Endothelial cell (in vitro differentiated cells): Measurements from ENCODE around the gene CSH2. TPM values are rescaled to one million over a fixed set of nuclear protein-coding genes. Genes with fewer than 3 reads are reported as not detected.
"Not testable (repeated sequence)": the region's sequence is repeated elsewhere in the genome, so short reads cannot be mapped to it uniquely, and the experiment has no call there.

Experiments used
- DNase-seq: peaks from one replicate; pipeline ENCODE4 v3.0.0; 2021; ENCODE audit warnings: low spot score
- H3K27ac Mint-ChIP-seq: one replicate; pipeline ENCODE4 v1.8.0; 2021; ENCODE audit warnings: mixed read lengths, inconsistent platforms; ENCODE audit not compliant: unreplicated experiment
- H3K27me3 Mint-ChIP-seq: one replicate; pipeline ENCODE4 v1.8.0; 2021; ENCODE audit warnings: mild to moderate bottlenecking, moderate library complexity, mixed read lengths, inconsistent platforms; ENCODE audit not compliant: unreplicated experiment
- H3K36me3 Mint-ChIP-seq: one replicate; pipeline ENCODE4 v1.8.0; 2021; ENCODE audit warnings: mild to moderate bottlenecking, low read depth, mixed read lengths, inconsistent platforms; ENCODE audit not compliant: unreplicated experiment
- H3K4me1 Mint-ChIP-seq: one replicate; pipeline ENCODE4 v1.8.0; 2021; ENCODE audit warnings: mild to moderate bottlenecking, mixed read lengths, inconsistent platforms; ENCODE audit not compliant: unreplicated experiment
- H3K4me3 Mint-ChIP-seq: one replicate; pipeline ENCODE4 v1.8.0; 2021; ENCODE audit warnings: mild to moderate bottlenecking, mixed read lengths, inconsistent platforms; ENCODE audit not compliant: unreplicated experiment
- H3K9me3 Mint-ChIP-seq: one replicate; pipeline ENCODE4 v1.8.0; 2021; ENCODE audit warnings: mixed read lengths, inconsistent platforms; ENCODE audit not compliant: unreplicated experiment
- CTCF ChIP-seq: fragments of 200-600 bp; sonication (generic); IDR thresholded peaks from one replicate; pipeline ENCODE4 v1.5.0; 2021; ENCODE audit warnings: antibody characterized with exemption; ENCODE audit not compliant: unreplicated experiment
- total RNA-seq: library from RNA; stranded (reverse); fragmentation: NEBNext Ultra II Directional; extraction: Animal tissue kit (Norgen Biotek cat#: 25700); gene quantifications from one replicate; pipeline ENCODE4 v1.2.1, GENCODE V29; 2021; ENCODE audit not compliant: unreplicated experiment

The CSH2 gene
- total RNA-seq, 1 donor from 2014 or later = not detected

GRCh38 chr17:63911041-63911635 is 37.7 kb upstream of the CSH2 start, which contains the start of gene CSHL1:
TSS of gene CSHL1 (minus strand) at chr17:63911258. CDS start at chr17:63911196, 62 bp downstream.
- Mint-ChIP-seq H3K4me3 (peak within 1 kb of the TSS; percentile 7), H3K36me3 (no peaks in the 10 kb centered on the region), H3K27ac (no peak within 1 kb of the TSS), H3K4me1 (no peaks in the 10 kb centered on the region), H3K27me3 (peaks cover 5% of the 10 kb centered on the region), H3K9me3 (no peaks in the 10 kb centered on the region)
- no peak for TF ChIP-seq CTCF
- DNase-seq = no peak

- DNase-seq = no peak
- no peak overlapping the region for H3K4me3 Mint-ChIP-seq
- H3K27me3 Mint-ChIP-seq = peaks cover 5% of the 10 kb centered on the region
- no peaks in the 10 kb centered on the region for H3K4me1 Mint-ChIP-seq
- no peak for TF ChIP-seq CTCF
- H3K36me3 Mint-ChIP-seq = no peaks in the 10 kb centered on the region
- no peak overlapping the region for H3K27ac Mint-ChIP-seq
- no peaks in the 10 kb centered on the region for H3K9me3 Mint-ChIP-seq
Observed at GRCh38 chr17:63910096-63910495, 36.6 kb upstream of the CSH2 start.

GRCh38 chr17:63909586-63909985 is 36.1 kb upstream of the CSH2 start:
- not testable (repeated sequence) for H3K4me1 Mint-ChIP-seq, H3K36me3 Mint-ChIP-seq, H3K4me3 Mint-ChIP-seq, H3K27ac Mint-ChIP-seq, H3K27me3 Mint-ChIP-seq, H3K9me3 Mint-ChIP-seq, DNase-seq

- H3K27ac Mint-ChIP-seq, H3K4me3 Mint-ChIP-seq, H3K4me1 Mint-ChIP-seq, H3K9me3 Mint-ChIP-seq, H3K36me3 Mint-ChIP-seq, H3K27me3 Mint-ChIP-seq: not testable (repeated sequence)
- DNase-seq = peak; percentile 49
- TF ChIP-seq CTCF = peak; percentile 59
Observed at GRCh38 chr17:63907161-63907778, 33.8 kb upstream of the CSH2 start.

- H3K4me1 Mint-ChIP-seq, H3K36me3 Mint-ChIP-seq, DNase-seq, H3K9me3 Mint-ChIP-seq, H3K27me3 Mint-ChIP-seq, H3K4me3 Mint-ChIP-seq, H3K27ac Mint-ChIP-seq: not testable (repeated sequence)
Observed at GRCh38 chr17:63904796-63905195, 31.3 kb upstream of the CSH2 start.

GRCh38 chr17:63903787-63904201 is 30.3 kb upstream of the CSH2 start:
- DNase-seq = not testable (repeated sequence)

GRCh38 chr17:63901971-63902370 is 28.5 kb upstream of the CSH2 start:
- H3K4me3 Mint-ChIP-seq, H3K9me3 Mint-ChIP-seq, H3K27me3 Mint-ChIP-seq, H3K4me1 Mint-ChIP-seq, DNase-seq, H3K27ac Mint-ChIP-seq, H3K36me3 Mint-ChIP-seq: not testable (repeated sequence)

More at GRCh38 chr17:63903787-63904201, 30.3 kb upstream of the CSH2 start:
- TF ChIP-seq CTCF = peak; percentile 31
- not testable (repeated sequence) for H3K27ac Mint-ChIP-seq, H3K4me1 Mint-ChIP-seq, H3K36me3 Mint-ChIP-seq, H3K4me3 Mint-ChIP-seq, H3K27me3 Mint-ChIP-seq, H3K9me3 Mint-ChIP-seq

GRCh38 chr17:63898899-63899798 is 25.7 kb upstream of the CSH2 start:
- not testable (repeated sequence) for H3K9me3 Mint-ChIP-seq, H3K27me3 Mint-ChIP-seq, H3K36me3 Mint-ChIP-seq, H3K4me1 Mint-ChIP-seq, DNase-seq, H3K4me3 Mint-ChIP-seq, H3K27ac Mint-ChIP-seq
